GM12864 (cell line): ENCODE results near the gene SEC24D.
"Not testable (repeated sequence)": the region's sequence is repeated elsewhere in the genome, so short reads cannot be mapped to it uniquely, and the experiment has no call there.

Source experiments
- DNase-seq: peaks from one replicate; pipeline ENCODE4 v3.0.0-alpha.2; 2011; ENCODE audit warnings: low read depth
- H3K4me3 ChIP-seq: 2 replicates; pipeline ENCODE4 v1.5.1; 2011; ENCODE audit warnings: mild to moderate bottlenecking, low read depth, low read length, control low read depth
- CTCF ChIP-seq: IDR thresholded peaks from 2 replicates; pipeline ENCODE4 v1.5.1; 2011; ENCODE audit warnings: low read depth, mild to moderate bottlenecking, moderate library complexity, low read length, control low read depth, inconsistent platforms; ENCODE audit errors: missing control alignments

Gene SEC24D

DNA sequence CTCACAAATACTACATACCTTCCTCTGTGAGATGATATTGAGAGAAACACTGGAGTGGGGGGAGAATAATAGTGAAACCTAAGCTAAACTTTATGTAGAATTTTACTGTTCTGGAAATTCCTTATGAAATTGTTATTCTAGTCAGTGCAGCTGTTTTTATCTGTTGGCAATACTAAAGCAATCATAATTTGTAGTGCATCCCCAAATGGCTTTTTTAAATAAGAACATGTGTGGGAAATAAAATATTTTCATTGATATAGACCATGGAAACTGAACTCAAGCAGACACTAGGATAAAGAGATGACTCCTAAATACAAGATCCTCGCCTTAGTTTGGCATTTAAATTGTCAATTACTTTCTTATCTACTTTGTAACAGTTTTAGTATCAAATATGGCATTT is 51.1 kb downstream of the SEC24D start:
- no peak for TF ChIP-seq CTCF
- DNase-seq: no peak
- no peak overlapping the region for H3K4me3 ChIP-seq

DNA sequence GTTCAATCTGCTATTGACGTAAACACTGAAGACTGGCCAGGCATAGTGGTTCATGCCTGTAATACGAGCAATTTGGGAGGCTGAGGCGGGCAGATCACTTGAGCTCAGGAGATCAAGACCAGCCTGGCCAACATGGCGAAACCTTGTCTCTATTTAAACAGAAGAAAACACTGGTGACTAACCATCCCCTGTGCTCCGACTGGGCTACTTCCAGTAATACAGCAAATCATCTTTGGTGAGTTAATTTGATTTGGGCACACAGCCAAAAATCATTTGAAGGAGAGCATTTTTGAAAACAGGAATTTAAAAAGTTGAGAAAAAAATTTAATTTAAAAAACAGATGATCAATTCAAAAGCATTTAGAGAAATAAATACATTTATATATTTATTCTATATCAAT is 52.0 kb downstream of the SEC24D start:
- no peak for TF ChIP-seq CTCF
- no peak for DNase-seq
- no peak overlapping the region for H3K4me3 ChIP-seq

DNA sequence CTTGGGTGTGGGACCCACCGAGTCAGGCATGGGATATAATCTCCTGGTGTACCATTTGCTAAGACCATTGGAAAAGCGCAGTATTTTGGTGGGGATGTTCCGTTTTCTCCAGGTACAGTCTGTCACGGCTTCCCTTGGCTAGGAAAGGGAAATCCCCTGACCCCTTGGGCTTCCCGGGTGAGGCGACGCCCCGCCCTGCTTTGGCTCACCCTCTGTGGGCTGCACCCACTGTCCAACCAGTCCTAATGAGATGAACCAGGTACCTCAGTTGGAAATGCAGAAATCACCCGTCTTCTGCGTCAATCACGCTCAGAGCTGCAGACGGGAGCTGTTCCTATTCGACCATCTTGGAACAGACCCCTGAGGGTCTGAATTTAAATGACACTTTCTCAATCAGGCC is 53.0 kb downstream of the SEC24D start:
- not testable (repeated sequence) for H3K4me3 ChIP-seq, DNase-seq

GRCh38 chr4:118777649-118778048 is 58.3 kb downstream of the SEC24D start:
- not testable (repeated sequence) for H3K4me3 ChIP-seq, DNase-seq

- H3K4me3 ChIP-seq, DNase-seq: not testable (repeated sequence)
Measured at GRCh38 chr4:118776955-118777640, 58.8 kb downstream of the SEC24D start.

DNA sequence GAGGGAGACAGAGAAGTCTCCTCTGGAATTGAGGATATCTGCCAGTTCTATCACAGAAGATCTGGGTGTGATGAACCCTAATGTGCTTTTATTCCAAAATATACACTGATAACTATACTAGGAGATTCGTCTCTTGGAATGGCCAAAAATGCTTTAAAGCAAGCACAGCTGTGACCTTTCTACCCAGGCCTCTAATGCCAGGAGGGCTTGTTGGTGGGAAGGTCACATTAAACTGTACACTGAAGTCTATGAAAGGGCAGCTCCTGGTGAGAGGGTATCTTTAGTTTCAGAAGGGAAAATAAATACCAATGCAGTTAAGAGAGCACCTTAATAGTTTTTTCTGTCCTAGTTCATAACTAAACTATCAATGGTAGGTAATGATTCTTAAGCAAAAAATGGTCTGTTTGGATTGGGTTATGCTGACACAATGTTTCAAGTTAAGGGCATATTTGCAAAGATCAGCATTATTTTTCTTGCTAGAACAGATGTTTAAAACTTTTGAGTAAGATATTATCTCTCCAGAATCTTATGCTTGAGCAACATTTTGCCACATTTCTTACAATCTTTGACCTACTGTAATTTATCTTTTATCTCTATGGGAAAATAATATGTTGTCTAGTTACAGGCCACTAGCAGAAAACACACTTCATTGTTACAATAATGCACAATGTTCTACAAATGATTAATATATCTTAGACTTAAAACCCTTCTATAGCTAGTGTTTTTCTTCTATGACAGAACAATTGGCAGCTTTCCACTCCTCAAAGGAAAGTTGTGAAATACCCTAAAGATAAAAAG is 59.6 kb downstream of the SEC24D start:
- no peak for TF ChIP-seq CTCF

GRCh38 chr4:118775405-118775804 is 60.5 kb downstream of the SEC24D start:
- TF ChIP-seq CTCF: no peak
- H3K4me3 ChIP-seq: no peak overlapping the region
- DNase-seq: no peak

More for the DNA sequence above, 59.6 kb downstream of the SEC24D start:
- no peak for DNase-seq
- no peak overlapping the region for H3K4me3 ChIP-seq

- TF ChIP-seq CTCF: no peak
- no peak for DNase-seq
Measured at GRCh38 chr4:118774989-118775388, 60.9 kb downstream of the SEC24D start.

More at GRCh38 chr4:118774989-118775388, 60.9 kb downstream of the SEC24D start:
- no peak overlapping the region for H3K4me3 ChIP-seq
